GM12878 (cell line): ENCODE results near the gene RNF175. TPM values are rescaled to one million over a fixed set of nuclear protein-coding genes. Genes with fewer than 3 reads are reported as not detected.

Experiments
- ATAC-seq: fragments of 200-7000 bp; cut with Tn5 transposase; 3 replicates; pipeline ENCODE4 v1.9.1; 2020; ENCODE audit warnings: mild to moderate bottlenecking, moderate library complexity
- BruUV-seq: library from RNA; stranded (reverse); fragments of 400-500 nt; replicated peaks from 2 replicates; lab custom pipeline; 2021; lab: Mats Ljungman, UMichigan
- CTCF ChIA-PET: fragments of 300-600 bp; sonication (Branson Sonifier 250); formaldehyde crosslinking; extraction: SDS; loops from one replicate; lab custom pipeline; 2021; ENCODE audit warnings: inconsistent platforms; lab: Yijun Ruan, JAX
- POLR2A ChIA-PET: fragments of 350-600 bp; formaldehyde crosslinking; extraction: SDS; loops from one replicate; lab custom pipeline; 2021; ENCODE audit warnings: inconsistent platforms; lab: Charles Lee
- RAD21 ChIA-PET: fragments of 300-600 bp; sonication (Branson Sonifier 250); formaldehyde crosslinking; loops from one replicate; lab custom pipeline; 2023; ENCODE audit warnings: antibody characterized with exemption; ENCODE audit not compliant: unreplicated experiment; lab: Charles Lee
- SMC1A ChIA-PET: fragments of 300-600 bp; sonication (Branson Sonifier 250); formaldehyde crosslinking; loops from one replicate; lab custom pipeline; 2023; ENCODE audit not compliant: unreplicated experiment, uncharacterized antibody; lab: Charles Lee
- DNase-seq: peaks from one replicate; pipeline ENCODE4 v3.0.0-alpha.2; 2011; ENCODE audit warnings: low read depth, low spot score
- FAIRE-seq: peaks from 3 replicates; lab custom pipeline; 2011; peaks lifted over from hg19 to GRCh38; lab: Jason Lieb, UNC
- H2AFZ ChIP-seq: 2 replicates; pipeline ENCODE4 v1.6.0; 2011; ENCODE audit warnings: low read depth, low read length, control low read depth; ENCODE audit not compliant: control insufficient read depth
- H3K27ac ChIP-seq: 2 replicates; pipeline ENCODE4 v1.5.1; 2011; ENCODE audit warnings: control low read depth; ENCODE audit not compliant: control insufficient read depth, insufficient read depth
- H3K27me3 ChIP-seq, 2 experiments: replicated peaks in 1 of 2; 2 replicates each; pipeline versions ENCODE4 v1.6.0 to v1.6.1; 2011; ENCODE audit warnings: low read length in 1 of 2; ENCODE audit not compliant: control insufficient read depth in 2 of 2, insufficient read depth in 2 of 2
- H3K36me3 ChIP-seq, 2 experiments: 2 replicates each; pipeline ENCODE4 v1.5.1; 2011; ENCODE audit warnings: low read length in 1 of 2; ENCODE audit not compliant: control insufficient read depth in 2 of 2, insufficient read depth in 2 of 2
- H3K4me1 ChIP-seq: 2 replicates; pipeline ENCODE4 v1.6.1; 2011; ENCODE audit warnings: mild to moderate bottlenecking, low read length, moderate library complexity, mixed read lengths; ENCODE audit not compliant: control insufficient read depth, insufficient read depth
- H3K4me2 ChIP-seq: 2 replicates; pipeline ENCODE4 v1.6.0; 2011; ENCODE audit warnings: control low read depth; ENCODE audit not compliant: control insufficient read depth, insufficient read depth
- H3K4me3 ChIP-seq: fragments of 200-600 bp; sonication (generic); 2 replicates; pipeline ENCODE4 v1.5.1; 2016
- H3K79me2 ChIP-seq: 2 replicates; pipeline ENCODE4 v1.6.0; 2011; ENCODE audit warnings: low read length; ENCODE audit not compliant: control insufficient read depth, insufficient read depth
- H3K9ac ChIP-seq: 2 replicates; pipeline ENCODE4 v1.8.0; 2011; ENCODE audit warnings: low read length, control low read depth, mixed read lengths; ENCODE audit not compliant: control insufficient read depth, insufficient read depth
- H3K9me3 ChIP-seq: replicated peaks from 3 replicates; pipeline ENCODE4 v1.5.1; 2011; ENCODE audit warnings: mild to moderate bottlenecking, low read length; ENCODE audit not compliant: control insufficient read depth, insufficient read depth
- H4K20me1 ChIP-seq: 2 replicates; pipeline ENCODE4 v1.6.0; 2011; ENCODE audit not compliant: control insufficient read depth, insufficient read depth
- BCL11A ChIP-seq: IDR thresholded peaks from 2 replicates; pipeline ENCODE4 v1.6.1; 2011; ENCODE audit warnings: low read depth, low read length
- CEBPB ChIP-seq, 2 experiments: fragments of 150-350 bp in 1 of 2; IDR thresholded peaks; 2 replicates each; pipeline ENCODE4 v1.6.1; 2012 to 2014; ENCODE audit warnings: low read depth in 2 of 2, low read length in 2 of 2, borderline replicate concordance in 1 of 2, inconsistent platforms in 1 of 2
- MLLT1 ChIP-seq: fragments of 450-650 bp; IDR thresholded peaks from 2 replicates; pipeline ENCODE4 v1.6.1; 2016; ENCODE audit warnings: mild to moderate bottlenecking
- NFXL1 ChIP-seq: fragments of 450-650 bp; IDR thresholded peaks from 2 replicates; pipeline ENCODE4 v1.6.1; 2017; ENCODE audit warnings: antibody characterized with exemption, mild to moderate bottlenecking, borderline replicate concordance
- PML ChIP-seq: IDR thresholded peaks from 2 replicates; pipeline ENCODE4 v1.6.1; 2012; ENCODE audit warnings: low read length, inconsistent platforms
- POLR2AphosphoS5 ChIP-seq: IDR thresholded peaks from 2 replicates; pipeline ENCODE4 v1.6.1; 2011; ENCODE audit warnings: mild to moderate bottlenecking, low read length, inconsistent platforms
- TARDBP ChIP-seq: IDR thresholded peaks from 2 replicates; pipeline ENCODE4 v1.6.1; 2016; ENCODE audit warnings: borderline replicate concordance
- WGBS: methylation state at CpG from one replicate; pipeline ENCODE4 v1.1.6; 2016; ENCODE audit warnings: low lambda C conversion rate; ENCODE audit not compliant: insufficient replicate concordance, insufficient coverage; ENCODE audit errors: missing lambda C conversion rate; 5-methylcytosine and 5-hydroxymethylcytosine counted together
- in situ Hi-C: fragments of 300-500 bp; cut with MboI; formaldehyde crosslinking; loops from 9 replicates; pipeline ENCODE4 v1.14.3; 2018; ENCODE audit warnings: mixed read lengths
- intact Hi-C: fragments of 100-400 bp; cut with micrococcal nuclease; formaldehyde crosslinking; loops from one replicate; pipeline ENCODE4 v1.14.2; 2022; ENCODE audit not compliant: unreplicated experiment
- polyA plus RNA-seq, 11 experiments: library from polyadenylated mRNA; depleted of rRNA in 4 of 11; unstranded in 6 of 11; stranded (reverse) in 5 of 11; fragments of >200 nt; fragmentation: Nextera tagmentation in 4 of 11; fragmentation: Illumina TruSeq in 1 of 11; extraction: Ambion mirVana in 4 of 11; extraction: Trizol in 1 of 11; gene quantifications; 1 replicate in 1 of 11; 2 replicates in 10 of 11; pipeline versions ENCODE4 v1.2.1 to v1.2.3, GENCODE V29; 2011 to 2016; ENCODE audit warnings: inconsistent platforms in 2 of 11, missing spikeins in 2 of 11, low read depth in 1 of 11
- total RNA-seq, 4 experiments: library from RNA; depleted of rRNA in 3 of 4; stranded (reverse); fragments of >200 nt in 3 of 4; fragmentation: Illumina TruSeq in 1 of 4; extraction: Trizol in 1 of 4; gene quantifications; 2 replicates each; pipeline versions ENCODE4 v1.2.1 to v1.2.3, GENCODE V29; 2013 to 2021

The RNF175 gene
- total and polyA plus RNA-seq, 10 of the 15 experiments (the other 5 are each of a cell fraction or from before 2014, with no cell fraction given): not detected

GRCh38 chr4:153780876-153781275 lies 21.1 kb upstream of the RNF175 start (continued):
- TF ChIP-seq MLLT1 (no peak), BCL11A (0 out of 2 replicates have a peak, but pooled peaks have one; percentile 22)

DNA sequence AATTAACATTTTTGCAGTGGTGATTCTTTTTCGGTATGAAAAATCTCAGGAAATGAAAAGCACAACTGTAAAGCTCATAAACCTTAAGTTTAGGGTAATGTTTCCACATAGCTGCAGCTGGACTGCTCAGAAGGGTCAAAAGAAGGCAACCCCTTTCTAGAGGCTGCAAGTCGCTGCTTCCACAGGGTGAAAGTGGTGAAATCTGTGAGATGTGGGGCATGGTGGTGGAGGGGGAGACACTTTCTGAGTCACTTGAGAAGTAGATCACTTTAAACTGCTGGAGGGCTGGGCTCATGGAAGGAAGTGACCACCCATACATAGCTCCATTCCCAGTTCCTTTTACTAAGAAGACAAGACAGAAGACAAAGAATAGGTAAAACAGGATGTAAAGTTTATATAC lies 20.4 kb upstream of the RNF175 start:
- Histone ChIP-seq H3K27me3 (peaks cover 0 to 10% of the 10 kb centered on the region in 2 experiments; a peak in 1 of 4 replicates), H3K4me1 (0 out of 2 replicates have a peak, but pooled peaks cover 3% of the 10 kb centered on the region), H3K9ac (no peak overlapping the region), H3K4me3 (no peak overlapping the region), H2AFZ (no peak overlapping the region), H3K9me3 (no peaks in the 10 kb centered on the region; the same call in 2 of the 3 replicates), H3K27ac (no peak overlapping the region), H4K20me1 (no peaks in the 10 kb centered on the region), H3K79me2 (no peaks in the 10 kb centered on the region), H3K4me2 (no peak overlapping the region), H3K36me3 (no peaks in the 10 kb centered on the region)
- intact Hi-C loops: loop anchor here (10.0 kb wide), 1 partner anchor 235 kb away; no protein-coding TSS in a partner anchor
- TF ChIP-seq CEBPB (IDR thresholded peaks at IDR 0.05; ENCODE audit: borderline replicate concordance in 1 of 2, low read depth in 2 of 2, low read length in 2 of 2) (no peak), POLR2AphosphoS5 (no peak), PML (no peak), TARDBP (no peak), NFXL1 (no peak)
- no peak for ATAC-seq
- ChIA-PET RAD21 (no interaction called here), POLR2A (no interaction called here), CTCF (interaction anchor here (1.7 kb wide), 1 partner anchor 23 kb away, joined by 3 read pairs; no protein-coding TSS in a partner anchor), SMC1A (interaction anchor here (1.1 kb wide), 2 partner anchors 19 to 60 kb away, joined by 3 read pairs; no protein-coding TSS in a partner anchor)
- FAIRE-seq: no peak
- in situ Hi-C loops: no loop called here
- BruUV-seq: no TSS peak
- WGBS: 0% methylated on average over 2 of the region's 2 CpGs
- DNase-seq: no peak
